ENCODE measurements around the gene KLF13. TPM values are rescaled to one million over a fixed set of nuclear protein-coding genes. Genes with fewer than 3 reads are reported as not detected.

KLF13 gene
- total and polyA plus RNA-seq, 2 donors (not counting 1 experiment from before 2014, with no cell fraction given) = 39.6 to 42.9 TPM

- H4K20me1 ChIP-seq (ENCODE audit: control insufficient read depth, extremely low read depth, insufficient read depth, low read length) = no peaks in the 10 kb centered on the region
- H3K4me1 ChIP-seq (ENCODE audit: control insufficient read depth, extremely low read depth, insufficient read depth, low read length) = no peaks in the 10 kb centered on the region
- peak overlapping the region; percentile 88 for H3K9ac ChIP-seq (ENCODE audit: insufficient read depth, low read length)
- no peak for TF ChIP-seq CTCF (conservative IDR thresholded peaks at IDR 0.05 in 1 of 2, IDR thresholded peaks at IDR 0.05 in 1 of 2; ENCODE audit: low read depth in 1 of 2, low read length in 2 of 2)
- no peak overlapping the region for H2AFZ ChIP-seq (ENCODE audit: low read length)
- no peaks in the 10 kb centered on the region for H3K27me3 ChIP-seq (ENCODE audit: control insufficient read depth, insufficient read depth, low read length)
- no peaks in the 10 kb centered on the region for H3K9me3 ChIP-seq (ENCODE audit: control insufficient read depth, insufficient read depth, low read depth, low read length)
- peak overlapping the region; percentile 74 for H3K27ac ChIP-seq (ENCODE audit: insufficient read depth, low read length)
- H3K4me2 ChIP-seq (ENCODE audit: extremely low read depth, insufficient read depth, low read length) = peak overlapping the region; percentile 94
- DNase-seq (ENCODE audit: low read depth in 2 of 2) = peak in 1 of 2 donors; percentile 32
- H3K4me3 ChIP-seq (replicated peaks in 1 of 4; ENCODE audit: control extremely low read depth in 1 of 4, insufficient read depth in 1 of 4, low read depth in 3 of 4, low read length in 4 of 4) = peak overlapping the region; percentile 79 to 90 (median 82)
- H3K79me2 ChIP-seq (ENCODE audit: control insufficient read depth, insufficient read depth, low read length) = peaks cover 52% of the 10 kb centered on the region
- no peaks in the 10 kb centered on the region for H3K36me3 ChIP-seq (ENCODE audit: control insufficient read depth, insufficient read depth, low read length)
Observed at GRCh38 chr15:31328428-31328968, 1.9 kb downstream of the KLF13 start.

- Histone ChIP-seq H3K9ac (ENCODE audit: insufficient read depth, low read length) (peak overlapping the region; percentile 88), H3K4me2 (ENCODE audit: extremely low read depth, insufficient read depth, low read length) (peak overlapping the region; percentile 94), H3K36me3 (ENCODE audit: control insufficient read depth, insufficient read depth, low read length) (no peaks in the 10 kb centered on the region), H3K4me1 (ENCODE audit: control insufficient read depth, extremely low read depth, insufficient read depth, low read length) (no peaks in the 10 kb centered on the region), H3K79me2 (ENCODE audit: control insufficient read depth, insufficient read depth, low read length) (peaks cover 57% of the 10 kb centered on the region), H3K27ac (ENCODE audit: insufficient read depth, low read length) (peak overlapping the region; percentile 74), H3K27me3 (ENCODE audit: control insufficient read depth, insufficient read depth, low read length) (no peaks in the 10 kb centered on the region), H4K20me1 (ENCODE audit: control insufficient read depth, extremely low read depth, insufficient read depth, low read length) (no peaks in the 10 kb centered on the region), H2AFZ (ENCODE audit: low read length) (no peak overlapping the region), H3K4me3 (replicated peaks in 1 of 4; ENCODE audit: control extremely low read depth in 1 of 4, insufficient read depth in 1 of 4, low read depth in 3 of 4, low read length in 4 of 4) (peak overlapping the region; percentile 79 to 90 (median 82)), H3K9me3 (ENCODE audit: control insufficient read depth, insufficient read depth, low read depth, low read length) (no peaks in the 10 kb centered on the region)
- no peak for TF ChIP-seq EZH2 (IDR thresholded peaks at IDR 0.05; ENCODE audit: low read length, missing control alignments)
- TF ChIP-seq CTCF (conservative IDR thresholded peaks at IDR 0.05 in 1 of 2, IDR thresholded peaks at IDR 0.05 in 1 of 2; ENCODE audit: low read depth in 1 of 2, low read length in 2 of 2) = no peak
- no peak for DNase-seq (ENCODE audit: low read depth in 2 of 2)
Observed at GRCh38 chr15:31328969-31329639, 2.5 kb downstream of the KLF13 start.

- Histone ChIP-seq H3K9me3 (ENCODE audit: control insufficient read depth, insufficient read depth, low read depth, low read length) (no peaks in the 10 kb centered on the region), H3K4me2 (ENCODE audit: extremely low read depth, insufficient read depth, low read length) (peak overlapping the region; percentile 25), H4K20me1 (ENCODE audit: control insufficient read depth, extremely low read depth, insufficient read depth, low read length) (no peaks in the 10 kb centered on the region), H3K27ac (ENCODE audit: insufficient read depth, low read length) (no peak overlapping the region), H3K79me2 (ENCODE audit: control insufficient read depth, insufficient read depth, low read length) (peaks cover 58% of the 10 kb centered on the region), H2AFZ (ENCODE audit: low read length) (no peak overlapping the region), H3K36me3 (ENCODE audit: control insufficient read depth, insufficient read depth, low read length) (no peaks in the 10 kb centered on the region), H3K4me3 (replicated peaks in 1 of 4; ENCODE audit: control extremely low read depth in 1 of 4, insufficient read depth in 1 of 4, low read depth in 3 of 4, low read length in 4 of 4) (peak overlapping the region in 3 of 4 experiments; percentile 80 to 90 (median 83)), H3K4me1 (ENCODE audit: control insufficient read depth, extremely low read depth, insufficient read depth, low read length) (no peaks in the 10 kb centered on the region), H3K27me3 (ENCODE audit: control insufficient read depth, insufficient read depth, low read length) (no peaks in the 10 kb centered on the region), H3K9ac (ENCODE audit: insufficient read depth, low read length) (no peak overlapping the region)
- TF ChIP-seq EZH2 (IDR thresholded peaks at IDR 0.05; ENCODE audit: low read length, missing control alignments) = no peak
- no peak for TF ChIP-seq CTCF (conservative IDR thresholded peaks at IDR 0.05 in 1 of 2, IDR thresholded peaks at IDR 0.05 in 1 of 2; ENCODE audit: low read depth in 1 of 2, low read length in 2 of 2)
- no peak for DNase-seq (ENCODE audit: low read depth in 2 of 2)
Observed at GRCh38 chr15:31329640-31330010, 3.0 kb downstream of the KLF13 start.
